Left ventricle myocardium inferior (tissue), 1 donor: ENCODE measurements around the gene CIB2. TPM values are rescaled to one million over a fixed set of nuclear protein-coding genes. Genes with fewer than 3 reads are reported as not detected.

Source experiments
- DNase-seq: peaks from one replicate; pipeline ENCODE4 v3.0.0-alpha.2; 2020
- H3K27ac ChIP-seq: fragments of 200-600 bp; replicated peaks from 2 replicates; pipeline ENCODE4 v1.8.0; 2021
- H3K27me3 ChIP-seq: fragments of 200-600 bp; 2 replicates; pipeline ENCODE4 v1.8.0; 2021; ENCODE audit warnings: low read depth
- H3K36me3 ChIP-seq: fragments of 200-600 bp; 2 replicates; pipeline ENCODE4 v1.8.0; 2021
- H3K4me1 ChIP-seq: fragments of 200-600 bp; 2 replicates; pipeline ENCODE4 v1.8.0; 2021
- H3K4me3 ChIP-seq: fragments of 200-600 bp; 2 replicates; pipeline ENCODE4 v1.8.0; 2021; ENCODE audit warnings: mild to moderate bottlenecking, moderate library complexity
- H3K9me3 ChIP-seq: fragments of 200-600 bp; replicated peaks from 2 replicates; pipeline ENCODE4 v1.8.0; 2021
- intact Hi-C: fragments of 100-400 bp; cut with micrococcal nuclease; formaldehyde crosslinking; loops from one replicate; pipeline ENCODE4 v1.11.0; 2022
- total RNA-seq: library from RNA; stranded (reverse); fragmentation: NEBNext Ultra II Directional; extraction: Animal tissue kit (Norgen Biotek cat#: 25700); gene quantifications from one replicate; pipeline ENCODE4 v1.2.1, GENCODE V29; 2021
- TF ChIP-seq, protein P1 (sequence below): fragments of 200-600 bp; IDR thresholded peaks from 2 replicates; pipeline ENCODE4 v1.8.0; 2021; ENCODE audit warnings: antibody characterized with exemption, mild to moderate bottlenecking, borderline replicate concordance
- donor health status: DM: no; HTN: yes; CAD: no; lungs with severe emphysema.

CIB2 gene
- total RNA-seq, 1 donor from 2014 or later = 26.1 TPM

DNA sequence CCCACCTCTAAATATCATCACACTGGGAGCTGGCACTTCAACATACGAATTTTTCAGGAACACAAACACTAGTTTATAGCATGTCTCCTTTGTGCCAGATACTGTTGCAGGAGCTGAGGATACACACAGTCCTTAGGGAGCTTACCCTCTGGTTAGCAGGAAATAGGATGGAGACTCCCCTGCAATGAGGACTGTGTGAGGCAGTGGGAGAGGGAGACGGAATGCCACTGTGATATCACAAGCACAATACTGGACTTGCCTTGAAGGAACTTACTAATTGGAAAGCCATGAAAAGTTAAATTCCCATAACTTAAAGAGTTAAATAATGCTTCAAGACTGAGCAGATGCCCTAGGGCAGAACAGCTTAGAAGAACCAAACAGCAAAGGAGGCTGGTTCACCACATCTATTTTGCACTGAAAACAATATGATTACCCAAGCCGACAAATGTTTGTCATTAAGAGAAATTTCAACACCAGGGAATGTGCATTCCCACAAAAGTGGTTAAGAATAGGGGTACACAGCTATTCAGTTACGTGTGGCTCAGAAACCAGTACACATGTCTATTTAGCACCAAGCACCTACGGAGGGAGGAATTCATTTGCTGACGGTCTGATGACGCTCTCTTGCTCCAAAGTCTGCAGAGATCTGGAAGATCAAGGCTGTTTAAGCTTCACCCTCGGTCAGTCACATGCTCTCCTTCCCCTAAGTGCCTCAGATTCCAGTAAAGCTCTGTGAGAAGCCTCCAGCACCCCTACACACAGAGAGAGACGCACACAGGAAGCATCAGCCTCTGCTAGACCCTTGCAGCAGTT is 59.0 kb downstream of the CIB2 start:
- Histone ChIP-seq H3K9me3 (no peaks in the 10 kb centered on the region), H3K4me3 (peak overlapping the region; percentile 22), H3K27ac (peak overlapping the region; percentile 95), H3K4me1 (peaks cover 87% of the 10 kb centered on the region), H3K27me3 (no peaks in the 10 kb centered on the region), H3K36me3 (no peaks in the 10 kb centered on the region)
- TF ChIP-seq, protein P1, sequence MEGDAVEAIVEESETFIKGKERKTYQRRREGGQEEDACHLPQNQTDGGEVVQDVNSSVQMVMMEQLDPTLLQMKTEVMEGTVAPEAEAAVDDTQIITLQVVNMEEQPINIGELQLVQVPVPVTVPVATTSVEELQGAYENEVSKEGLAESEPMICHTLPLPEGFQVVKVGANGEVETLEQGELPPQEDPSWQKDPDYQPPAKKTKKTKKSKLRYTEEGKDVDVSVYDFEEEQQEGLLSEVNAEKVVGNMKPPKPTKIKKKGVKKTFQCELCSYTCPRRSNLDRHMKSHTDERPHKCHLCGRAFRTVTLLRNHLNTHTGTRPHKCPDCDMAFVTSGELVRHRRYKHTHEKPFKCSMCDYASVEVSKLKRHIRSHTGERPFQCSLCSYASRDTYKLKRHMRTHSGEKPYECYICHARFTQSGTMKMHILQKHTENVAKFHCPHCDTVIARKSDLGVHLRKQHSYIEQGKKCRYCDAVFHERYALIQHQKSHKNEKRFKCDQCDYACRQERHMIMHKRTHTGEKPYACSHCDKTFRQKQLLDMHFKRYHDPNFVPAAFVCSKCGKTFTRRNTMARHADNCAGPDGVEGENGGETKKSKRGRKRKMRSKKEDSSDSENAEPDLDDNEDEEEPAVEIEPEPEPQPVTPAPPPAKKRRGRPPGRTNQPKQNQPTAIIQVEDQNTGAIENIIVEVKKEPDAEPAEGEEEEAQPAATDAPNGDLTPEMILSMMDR = no peak
- intact Hi-C loops = no loop called here
- DNase-seq = no peak

DNA sequence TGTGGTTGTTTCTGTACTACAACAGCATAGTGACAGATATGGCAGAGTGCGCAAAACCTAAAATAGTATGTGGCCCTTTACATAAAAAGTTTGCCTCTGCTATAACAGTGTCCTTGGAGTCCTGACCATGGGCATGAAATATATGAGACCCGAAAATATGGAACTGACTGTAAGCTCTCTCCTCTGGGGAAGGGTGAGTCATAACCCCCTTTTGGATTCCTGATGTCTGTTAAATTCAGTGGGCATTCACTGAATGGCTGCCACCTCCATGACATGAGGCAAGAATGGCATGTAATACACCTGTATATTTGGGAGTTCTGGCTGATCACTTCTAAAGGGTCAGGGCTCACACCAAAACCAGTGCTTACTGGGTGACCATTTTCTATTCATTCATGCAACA is 59.9 kb downstream of the CIB2 start:
- intact Hi-C loops = no loop called here
- Histone ChIP-seq H3K36me3 (no peaks in the 10 kb centered on the region), H3K27me3 (no peaks in the 10 kb centered on the region), H3K27ac (peak overlapping the region; percentile 95), H3K9me3 (no peaks in the 10 kb centered on the region), H3K4me1 (peaks cover 87% of the 10 kb centered on the region), H3K4me3 (no peak overlapping the region)
- DNase-seq = no peak
- TF ChIP-seq, protein P1 = no peak

DNA sequence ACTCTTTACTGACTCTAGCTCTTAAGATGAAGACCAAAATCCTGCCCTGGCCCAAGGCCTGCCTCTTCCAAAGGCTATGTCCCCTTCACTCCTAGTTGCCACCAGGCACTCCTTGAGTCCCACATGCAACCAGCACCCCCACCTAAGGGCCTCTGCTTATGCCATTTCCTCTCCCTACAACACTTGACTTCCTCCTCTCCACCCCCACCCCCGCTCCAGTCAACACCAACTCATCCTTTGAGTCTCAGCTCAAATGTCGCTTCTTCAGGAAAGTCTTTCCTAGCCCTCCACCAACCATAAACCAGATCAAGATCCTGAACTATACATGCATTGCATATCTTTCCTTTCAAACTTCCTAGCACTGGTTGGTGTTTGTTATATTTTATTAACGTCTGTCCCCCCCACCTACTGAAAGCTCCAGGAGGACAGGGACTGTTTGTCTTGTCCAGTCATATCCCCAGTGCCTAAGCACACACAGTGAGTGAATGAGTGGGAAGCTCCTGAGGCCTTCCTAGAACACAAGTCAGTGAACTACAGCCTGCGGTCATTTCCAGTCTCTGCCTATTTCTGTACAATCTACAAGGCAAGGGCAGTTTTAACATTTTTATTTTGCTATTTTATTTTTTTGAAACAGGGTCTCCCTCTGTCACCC is 61.1 kb downstream of the CIB2 start:
- H3K36me3 ChIP-seq = no peaks in the 10 kb centered on the region
- no peak for DNase-seq
- no peaks in the 10 kb centered on the region for H3K27me3 ChIP-seq
- H3K4me3 ChIP-seq = no peak overlapping the region
- TF ChIP-seq, protein P1 = no peak
- H3K27ac ChIP-seq = peak overlapping the region; percentile 69
- no peaks in the 10 kb centered on the region for H3K9me3 ChIP-seq
- intact Hi-C loops = no loop called here
- H3K4me1 ChIP-seq = peaks cover 87% of the 10 kb centered on the region

DNA sequence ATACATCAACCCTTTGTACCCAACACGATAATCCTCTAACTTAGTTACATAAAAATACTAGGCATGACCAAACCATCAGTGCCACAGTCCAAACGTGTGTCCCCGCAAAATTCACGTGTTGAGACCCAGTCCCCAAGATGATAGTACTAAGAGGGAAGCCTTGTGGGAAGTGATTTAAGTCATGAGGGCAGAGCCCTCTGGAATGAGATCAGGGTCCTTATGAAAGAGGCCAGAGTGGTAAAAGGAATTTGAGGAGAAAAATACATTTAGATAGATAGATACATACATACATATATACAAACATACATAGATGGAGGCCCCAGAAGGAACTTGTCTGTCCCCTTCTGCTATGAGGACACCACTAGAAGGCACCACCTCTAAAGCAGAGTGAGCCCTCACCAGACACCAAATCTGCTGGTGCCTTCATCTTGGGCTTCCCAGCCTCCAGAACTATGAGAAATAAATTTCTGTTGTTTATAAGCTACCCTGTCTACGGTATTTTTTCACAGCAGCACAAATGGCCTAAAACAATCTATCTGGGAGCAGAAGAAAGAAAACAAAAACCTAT is 61.7 kb downstream of the CIB2 start:
- Histone ChIP-seq H3K27me3 (no peaks in the 10 kb centered on the region), H3K36me3 (no peaks in the 10 kb centered on the region), H3K27ac (peak overlapping the region; percentile 69), H3K9me3 (no peaks in the 10 kb centered on the region), H3K4me3 (no peak overlapping the region), H3K4me1 (peaks cover 88% of the 10 kb centered on the region)
- TF ChIP-seq, protein P1 = no peak
- intact Hi-C loops = no loop called here
- DNase-seq = no peak

DNA sequence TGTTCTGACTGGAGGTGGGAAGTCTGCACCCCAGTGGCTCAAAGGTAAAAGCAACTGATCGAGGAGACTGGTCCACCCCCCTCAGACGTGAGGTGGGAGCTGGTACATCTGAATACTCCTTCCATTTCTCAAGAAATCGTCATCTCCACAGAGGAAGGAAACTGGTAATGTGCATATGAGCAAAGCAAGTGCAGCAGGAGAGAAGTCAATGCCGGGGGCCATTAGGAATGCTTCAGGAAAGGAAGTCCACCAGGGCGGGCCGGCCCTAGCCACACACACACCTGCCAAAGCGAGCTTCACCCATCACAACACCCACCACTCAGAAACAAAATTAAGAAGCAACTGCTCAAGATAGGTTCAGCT is 62.2 kb downstream of the CIB2 start:
- DNase-seq = no peak
- intact Hi-C loops = no loop called here
- Histone ChIP-seq H3K27ac (peak overlapping the region; percentile 69), H3K4me1 (peaks cover 91% of the 10 kb centered on the region), H3K4me3 (no peak overlapping the region), H3K9me3 (no peaks in the 10 kb centered on the region), H3K36me3 (no peaks in the 10 kb centered on the region), H3K27me3 (no peaks in the 10 kb centered on the region)
- TF ChIP-seq, protein P1 = no peak
